Measurements from ENCODE around the gene TSHZ2. TPM values are rescaled to one million over a fixed set of nuclear protein-coding genes. Genes with fewer than 3 reads are reported as not detected.
"Not testable (repeated sequence)": the region's sequence is repeated elsewhere in the genome, so short reads cannot be mapped to it uniquely, and the experiment has no call there.

The TSHZ2 gene
- total RNA-seq, 1 experiment from 2014 or later: 0.07 TPM

DNA sequence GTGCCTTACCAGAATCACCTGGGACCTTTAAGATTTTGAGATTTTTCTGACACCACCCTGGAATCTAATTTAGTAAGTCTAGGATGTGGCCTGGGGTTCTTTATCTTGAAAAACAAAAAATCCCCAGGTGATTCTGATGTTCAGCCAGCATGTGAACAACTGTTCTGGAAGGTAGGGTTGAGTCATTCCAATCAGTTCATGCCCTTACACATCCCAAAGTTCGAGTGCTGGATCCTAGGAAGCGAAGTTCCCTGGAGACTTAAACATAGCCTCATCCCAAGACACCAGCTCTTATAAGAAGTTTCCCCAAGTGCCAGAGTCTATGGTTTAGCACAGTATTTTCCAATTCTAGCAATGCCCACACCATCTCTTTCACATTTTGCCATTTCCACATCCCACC is 6.3 kb upstream of the TSHZ2 start:
- BruUV-seq (replicated peaks): no TSS peak
- Histone ChIP-seq H3K9me2 (ENCODE audit: insufficient read depth) (no peaks in the 10 kb centered on the region), H3K27me3 (ENCODE audit: insufficient read depth, low read length) (no peaks in the 10 kb centered on the region), H3K4me2 (ENCODE audit: low read length) (no peak overlapping the region), H3K79me2 (ENCODE audit: insufficient read depth, low read length) (no peaks in the 10 kb centered on the region), H3K36me3 (ENCODE audit: control insufficient read depth in 1 of 2, insufficient read depth in 2 of 2, low read length in 2 of 2) (no peaks in the 10 kb centered on the region), H3K9me3 (ENCODE audit: control insufficient read depth in 1 of 2, insufficient read depth in 1 of 2, low read depth in 1 of 2, low read length in 2 of 2) (0 out of 4 replicates have a peak, but pooled peaks cover 0 to 6% of the 10 kb centered on the region in 2 experiments), H4K20me1 (ENCODE audit: insufficient read depth) (no peaks in the 10 kb centered on the region), H3K4me3 (replicated peaks in 1 of 2; ENCODE audit: low read depth in 1 of 2, low read length in 2 of 2) (no peak overlapping the region), H3K9ac (ENCODE audit: low read length) (no peak overlapping the region), H3K4me1 (ENCODE audit: control insufficient read depth in 1 of 2, insufficient read depth in 2 of 2, low read length in 2 of 2) (no peaks in the 10 kb centered on the region), H2AFZ (ENCODE audit: low read depth, low read length, poor library complexity, severe bottlenecking) (no peak overlapping the region), H3K27ac (ENCODE audit: low read depth, low read length) (no peak overlapping the region)
- TF ChIP-seq EZH2phosphoT487 (IDR thresholded peaks at IDR 0.05; ENCODE audit: borderline replicate concordance) (no peak), SRF (IDR thresholded peaks at IDR 0.05; ENCODE audit: low read depth) (no peak), ZNF274 (IDR thresholded peaks at IDR 0.05; ENCODE audit: low read depth, low read length) (no peak)
- TF ChIP-seq, protein P1, sequence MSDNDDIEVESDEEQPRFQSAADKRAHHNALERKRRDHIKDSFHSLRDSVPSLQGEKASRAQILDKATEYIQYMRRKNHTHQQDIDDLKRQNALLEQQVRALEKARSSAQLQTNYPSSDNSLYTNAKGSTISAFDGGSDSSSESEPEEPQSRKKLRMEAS (IDR thresholded peaks at IDR 0.05): no peak
- no peak for DNase-seq (ENCODE audit: low read depth, low spot score)
- intact Hi-C loops (cut with micrococcal nuclease): no loop called here
- POLR2A ChIA-PET: no interaction called here
- RAD21 ChIA-PET (ENCODE audit: low non-redundant PET in 1 of 2, low total read pairs in 2 of 2, uncharacterized antibody in 2 of 2, unreplicated experiment in 2 of 2): no interaction called here
- no peak for ATAC-seq
- CTCF ChIA-PET: no interaction called here

- H3K9me2 ChIP-seq (ENCODE audit: insufficient read depth); H2AFZ ChIP-seq (ENCODE audit: low read depth, low read length, poor library complexity, severe bottlenecking); H3K4me2 ChIP-seq (ENCODE audit: low read length); H3K4me1 ChIP-seq (ENCODE audit: control insufficient read depth in 1 of 2, insufficient read depth in 2 of 2, low read length in 2 of 2); ATAC-seq; H3K4me3 ChIP-seq (replicated peaks in 1 of 2; ENCODE audit: low read depth in 1 of 2, low read length in 2 of 2); H3K9ac ChIP-seq (ENCODE audit: low read length); intact Hi-C loops (cut with micrococcal nuclease); H3K9me3 ChIP-seq (ENCODE audit: control insufficient read depth in 1 of 2, insufficient read depth in 1 of 2, low read depth in 1 of 2, low read length in 2 of 2); H3K79me2 ChIP-seq (ENCODE audit: insufficient read depth, low read length); RAD21 ChIA-PET (ENCODE audit: low non-redundant PET in 1 of 2, low total read pairs in 2 of 2, uncharacterized antibody in 2 of 2, unreplicated experiment in 2 of 2); H4K20me1 ChIP-seq (ENCODE audit: insufficient read depth); CTCF ChIA-PET; H3K36me3 ChIP-seq (ENCODE audit: control insufficient read depth in 1 of 2, insufficient read depth in 2 of 2, low read length in 2 of 2); H3K27ac ChIP-seq (ENCODE audit: low read depth, low read length); BruUV-seq (replicated peaks); POLR2A ChIA-PET; DNase-seq (ENCODE audit: low read depth, low spot score); H3K27me3 ChIP-seq (ENCODE audit: insufficient read depth, low read length): not testable (repeated sequence)
Measured at GRCh38 chr20:52966543-52966942, 5.6 kb upstream of the TSHZ2 start.

Measured in HCT116 (cell line).